HPDE6-E6E7 (cell line): ENCODE results near the gene HDHD2.

ENCODE experiments used
- DNase-seq: peaks from one replicate; pipeline ENCODE4 v3.0.0; 2011; ENCODE audit warnings: missing footprints; ENCODE audit errors: extremely low spot score

Gene HDHD2

DNA sequence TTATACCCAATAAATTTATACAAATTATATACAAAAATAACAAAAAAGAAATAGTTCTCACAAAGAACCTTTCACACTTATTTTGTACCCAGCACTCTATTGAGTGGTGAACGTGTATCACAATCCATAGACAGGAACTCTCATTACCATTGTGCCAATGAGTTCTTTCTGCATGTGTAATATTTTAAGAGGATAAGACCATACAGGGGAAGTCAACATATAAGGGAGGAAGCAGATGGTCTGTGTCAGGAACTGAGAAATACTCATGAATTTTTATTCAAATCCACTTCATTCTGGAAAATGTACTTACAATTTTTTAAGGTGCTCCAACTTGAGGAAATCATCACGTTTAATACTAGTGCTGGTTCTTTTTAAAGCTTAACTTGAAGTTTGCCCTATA lies 87.8 kb downstream of the HDHD2 start:
- no peak for DNase-seq
